Measurements from ENCODE around the gene ABHD17C.

GRCh38 chr15:80703965-80704364 is 8.9 kb downstream of the ABHD17C start:
- no peak for TF ChIP-seq POLR2A (IDR thresholded peaks at IDR 0.05; ENCODE audit: low read depth, low read length)
- no peak for TF ChIP-seq TAF1 (IDR thresholded peaks at IDR 0.05; ENCODE audit: borderline replicate concordance, low read depth, low read length)
- no peak for TF ChIP-seq POLR2AphosphoS5 (IDR thresholded peaks at IDR 0.05; ENCODE audit: low read depth, low read length)
